ENCODE results near the gene CCSER1.

CCSER1 gene

DNA sequence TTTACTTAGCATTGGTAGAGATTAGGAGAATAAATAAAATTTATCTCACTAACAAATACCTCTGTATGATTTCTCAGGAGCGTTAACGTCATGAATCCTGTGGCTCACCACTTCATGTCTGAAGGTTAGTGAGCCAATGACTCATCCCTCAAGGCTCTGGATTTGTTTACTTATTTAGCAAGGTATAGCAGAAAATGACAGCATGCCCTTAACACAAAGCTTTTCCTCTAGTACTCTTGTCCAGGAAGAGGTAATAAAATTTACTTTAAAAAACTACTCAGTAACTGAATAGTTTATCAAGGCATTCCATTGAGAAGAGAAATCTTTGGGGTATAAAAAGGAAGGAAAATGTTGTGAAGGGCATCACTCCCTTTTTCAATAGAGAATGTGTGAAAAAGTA lies 823.8 kb downstream of the CCSER1 start:
- H3K4me3 ChIP-seq (ENCODE audit: low read length): no peak overlapping the region
- no peak for DNase-seq (ENCODE audit: low read depth, low spot score)

DNA sequence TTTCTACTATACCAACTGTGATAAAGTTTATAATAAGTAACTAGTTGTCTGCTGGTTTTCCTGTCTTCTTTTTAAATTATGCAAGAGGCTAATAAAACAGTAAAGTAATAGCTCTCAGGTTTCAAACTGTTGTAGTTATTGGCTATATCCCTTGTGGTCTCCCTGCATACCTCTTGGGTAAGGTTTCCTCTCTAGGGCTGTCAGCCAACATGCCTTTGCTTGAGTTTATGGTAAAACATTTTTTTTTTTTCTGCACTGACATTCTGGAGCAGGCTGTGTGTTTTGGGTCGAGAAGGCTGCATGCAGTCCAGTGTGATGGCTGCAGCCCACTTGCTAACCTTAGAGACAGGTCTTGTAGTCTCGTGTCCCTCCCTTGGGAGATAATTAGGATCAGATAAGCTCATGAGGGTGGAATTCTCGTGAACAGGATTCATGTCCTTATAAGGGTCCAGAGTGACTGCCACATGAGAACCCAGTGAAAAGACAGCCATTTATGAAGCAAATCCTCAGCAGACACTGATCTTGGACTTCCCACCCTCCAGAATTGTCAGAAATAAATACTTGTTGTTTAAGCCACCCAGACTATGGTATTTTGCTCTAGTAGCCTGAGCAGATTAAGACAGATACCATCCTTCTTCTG lies 831.2 kb downstream of the CCSER1 start:
- H3K4me3 ChIP-seq (ENCODE audit: low read length): no peak overlapping the region
- DNase-seq (ENCODE audit: low read depth, low spot score): no peak

DNA sequence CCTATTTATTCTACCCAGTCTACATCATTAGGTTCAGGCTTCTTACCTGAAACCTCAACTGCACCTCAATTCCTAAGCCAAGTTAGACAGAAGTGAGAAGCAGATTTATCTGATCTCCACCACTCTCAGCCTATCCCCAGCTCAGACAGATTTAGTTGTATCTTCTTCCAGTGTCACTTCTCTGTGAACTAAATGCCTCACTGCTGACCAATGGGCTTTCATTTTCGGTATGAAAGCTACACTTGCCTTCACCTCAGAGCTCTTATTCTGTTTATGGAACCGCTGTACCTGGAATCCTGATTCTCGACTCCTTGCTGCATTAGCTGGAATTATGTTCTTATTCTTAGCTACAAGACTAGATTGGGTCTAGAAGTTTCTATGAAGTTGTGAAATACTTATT lies 833.2 kb downstream of the CCSER1 start:
- H3K4me3 ChIP-seq (ENCODE audit: low read length): no peak overlapping the region
- no peak for DNase-seq (ENCODE audit: low read depth, low spot score)

DNA sequence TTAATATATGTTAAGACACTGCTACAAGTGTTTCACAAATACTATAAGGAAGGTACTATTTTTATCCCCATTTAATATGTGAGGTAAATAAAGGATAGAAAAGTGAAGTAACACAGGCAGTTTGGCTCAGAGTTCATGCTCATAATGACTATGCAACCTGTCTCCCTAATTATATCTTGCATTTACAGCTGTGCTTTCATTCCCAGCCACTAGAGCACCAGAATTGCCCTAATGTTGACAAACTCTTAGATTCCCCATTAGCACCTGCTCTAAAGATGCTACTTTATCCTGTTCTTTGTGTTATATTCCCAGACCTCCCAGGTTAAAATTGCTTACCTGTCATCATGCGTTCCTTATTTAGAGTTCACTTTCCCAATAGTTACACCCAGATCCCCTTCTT lies 833.6 kb downstream of the CCSER1 start:
- no peak overlapping the region for H3K4me3 ChIP-seq (ENCODE audit: low read length)
- no peak for DNase-seq (ENCODE audit: low read depth, low spot score)

DNA sequence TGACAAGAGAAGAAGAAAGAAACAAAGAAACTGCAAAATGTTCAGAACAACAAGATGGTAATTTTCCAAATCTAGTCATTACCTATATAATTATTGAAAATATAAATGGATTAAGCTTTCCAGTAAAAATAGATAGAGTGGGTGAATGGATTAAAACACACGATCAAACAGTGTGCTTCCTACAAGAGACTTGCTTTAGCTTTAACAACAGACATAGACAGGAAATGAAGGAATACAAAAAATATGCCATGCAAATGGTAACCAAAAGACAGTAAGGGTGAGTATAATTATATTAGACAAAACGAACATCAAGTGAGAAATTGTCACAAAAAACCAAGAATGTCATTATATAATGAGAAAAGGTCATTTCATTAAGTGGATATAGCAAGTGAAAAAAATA lies 842.8 kb downstream of the CCSER1 start:
- H3K4me3 ChIP-seq (ENCODE audit: low read length): no peak overlapping the region
- DNase-seq (ENCODE audit: low read depth, low spot score): no peak

DNA sequence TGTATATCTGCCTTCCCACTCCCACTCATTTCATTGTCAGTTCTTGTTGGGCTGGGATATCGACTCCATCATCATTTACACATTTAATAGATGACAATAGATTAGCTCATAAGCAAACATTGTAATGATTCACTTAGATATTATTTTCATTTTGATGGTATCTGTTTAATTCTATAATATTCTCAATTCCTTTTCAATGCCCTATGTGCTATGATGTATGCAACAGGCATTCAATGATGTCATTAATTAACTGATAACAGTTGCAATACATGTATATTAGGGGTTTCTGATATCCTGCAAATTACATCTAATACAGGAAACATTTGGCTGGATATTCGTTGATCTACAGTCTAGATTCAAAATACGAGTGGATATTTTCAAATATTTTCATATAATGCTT lies 850.5 kb downstream of the CCSER1 start:
- no peak for DNase-seq (ENCODE audit: low read depth, low spot score)
- H3K4me3 ChIP-seq (ENCODE audit: low read length): no peak overlapping the region

DNA sequence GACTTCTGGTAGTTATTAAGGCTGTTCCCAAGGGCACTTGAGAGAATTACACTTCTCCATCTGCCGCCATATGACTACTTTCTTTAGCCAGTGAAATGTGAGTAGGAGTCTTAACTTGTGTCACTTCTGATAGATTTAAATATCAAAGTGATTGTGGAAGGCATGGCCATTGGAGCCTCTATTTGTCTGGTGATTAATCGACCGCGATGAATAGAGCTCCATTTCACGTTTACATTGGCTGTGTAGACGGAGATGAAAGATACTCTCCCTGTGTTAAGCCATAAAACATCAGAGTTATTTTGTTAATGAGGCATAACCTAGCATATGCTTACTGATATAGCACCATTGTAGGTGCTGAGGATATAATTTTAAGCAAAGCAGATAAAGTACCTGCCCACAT lies 852.4 kb downstream of the CCSER1 start:
- no peak for DNase-seq (ENCODE audit: low read depth, low spot score)
- H3K4me3 ChIP-seq (ENCODE audit: low read length): no peak overlapping the region

DNA sequence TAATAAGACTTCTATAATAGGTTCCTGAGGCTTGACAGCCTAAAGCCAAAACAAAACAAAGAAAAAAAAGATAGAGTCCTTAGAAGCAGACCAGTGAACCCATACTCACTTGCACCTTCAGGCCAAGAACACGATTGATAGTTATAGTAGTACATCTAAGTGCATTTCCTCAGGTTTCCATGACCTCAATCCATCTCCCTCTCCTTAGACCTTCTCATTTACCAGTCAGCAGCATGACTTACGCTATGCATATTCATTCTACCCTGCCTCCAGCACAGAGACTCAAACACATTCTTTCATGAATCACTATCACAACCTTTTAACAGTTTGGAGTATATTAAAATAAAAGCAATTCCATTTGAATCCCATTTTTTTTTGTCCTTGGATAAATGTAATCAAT lies 855.6 kb downstream of the CCSER1 start:
- DNase-seq (ENCODE audit: low read depth, low spot score): no peak
- H3K4me3 ChIP-seq (ENCODE audit: low read length): no peak overlapping the region

DNA sequence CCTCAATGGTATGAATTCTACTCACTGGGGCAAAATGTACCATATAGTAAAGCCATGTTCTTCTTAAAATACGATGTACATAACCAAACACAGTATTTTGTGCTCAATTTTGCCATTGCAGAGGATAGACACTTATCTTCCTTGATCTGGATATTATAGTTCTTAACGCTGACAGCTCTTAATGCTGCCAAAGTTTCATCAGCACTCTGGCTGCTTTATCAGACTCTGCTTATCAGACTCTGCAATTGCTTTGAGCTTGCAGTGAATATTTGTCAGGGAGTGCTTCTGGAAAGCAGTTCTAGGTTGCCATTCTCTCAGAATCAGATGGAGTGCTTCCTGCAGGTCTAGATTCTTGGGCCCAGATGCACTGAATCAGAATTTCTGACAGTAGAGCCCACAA lies 863.1 kb downstream of the CCSER1 start:
- DNase-seq (ENCODE audit: low read depth, low spot score): no peak
- H3K4me3 ChIP-seq (ENCODE audit: low read length): no peak overlapping the region

DNA sequence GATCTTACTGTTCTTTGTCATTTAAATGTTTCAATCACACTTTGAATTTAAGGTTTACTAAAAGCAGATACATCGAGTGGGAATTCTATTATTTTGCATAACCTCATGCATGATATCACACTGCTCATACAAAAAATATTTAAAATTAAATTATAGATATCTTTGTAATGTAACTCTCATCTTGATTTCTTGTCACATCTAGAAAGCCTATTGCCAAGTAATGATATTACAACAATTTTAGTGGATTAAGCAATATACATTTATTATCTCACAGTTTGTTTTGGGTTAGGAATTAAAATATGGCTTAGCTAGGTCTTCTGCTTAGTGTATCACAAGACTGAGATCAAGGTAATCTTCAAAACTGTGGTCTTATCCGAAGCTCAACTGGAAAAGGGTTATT lies 865.0 kb downstream of the CCSER1 start:
- no peak for DNase-seq (ENCODE audit: low read depth, low spot score)
- no peak overlapping the region for H3K4me3 ChIP-seq (ENCODE audit: low read length)

DNA sequence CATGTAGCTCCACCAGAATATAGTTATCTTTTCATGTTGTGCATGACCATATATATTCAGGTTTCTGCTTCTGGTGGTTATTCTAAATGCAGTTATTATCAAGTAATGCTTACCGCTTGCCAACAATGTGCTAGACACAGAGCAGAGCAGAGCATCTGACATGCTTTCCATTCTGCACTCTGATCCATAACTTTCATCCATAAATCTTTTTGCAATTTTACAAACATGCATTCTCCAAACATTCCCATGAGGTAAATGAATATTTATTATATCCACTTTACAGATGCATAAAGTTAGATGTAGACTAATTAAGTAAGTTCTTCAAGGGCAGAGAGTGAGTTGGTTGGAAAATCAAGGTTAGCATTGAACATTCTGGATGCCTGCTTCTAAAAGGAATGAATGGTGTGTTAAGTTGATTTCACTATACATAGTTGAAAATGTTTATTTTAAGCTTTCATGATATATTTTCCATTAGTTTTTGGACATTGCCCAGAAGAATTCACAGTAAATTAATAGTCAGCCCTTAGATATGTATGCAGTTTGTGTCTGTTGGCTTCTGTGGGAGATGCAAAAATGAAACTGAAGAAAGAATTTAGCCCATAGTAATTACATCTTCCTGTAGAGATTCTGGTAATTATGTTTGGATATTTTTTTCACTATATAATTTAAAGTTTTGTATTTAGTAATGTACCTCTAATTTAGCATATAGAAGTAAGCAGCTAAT lies 867.8 kb downstream of the CCSER1 start:
- no peak for DNase-seq (ENCODE audit: low read depth, low spot score)
- H3K4me3 ChIP-seq (ENCODE audit: low read length): no peak overlapping the region

DNA sequence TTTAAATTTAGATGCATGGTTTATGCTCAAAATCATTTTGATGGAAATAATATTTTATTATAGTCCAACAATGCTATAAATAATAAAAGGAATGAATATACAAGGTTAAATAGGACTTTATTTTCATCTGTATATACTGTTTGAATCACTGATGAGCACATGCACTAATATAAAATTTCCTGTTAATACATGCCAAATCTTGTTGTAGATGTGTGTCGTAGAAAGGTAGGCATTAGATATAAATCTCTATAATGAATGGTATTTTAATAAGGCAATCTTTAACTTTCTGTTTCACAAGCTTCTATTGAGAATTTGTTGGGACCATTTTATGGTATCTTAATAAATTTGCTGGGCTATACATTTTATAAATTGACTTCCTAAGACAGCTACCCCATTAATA lies 868.8 kb downstream of the CCSER1 start:
- no peak overlapping the region for H3K4me3 ChIP-seq (ENCODE audit: low read length)
- DNase-seq (ENCODE audit: low read depth, low spot score): no peak

DNA sequence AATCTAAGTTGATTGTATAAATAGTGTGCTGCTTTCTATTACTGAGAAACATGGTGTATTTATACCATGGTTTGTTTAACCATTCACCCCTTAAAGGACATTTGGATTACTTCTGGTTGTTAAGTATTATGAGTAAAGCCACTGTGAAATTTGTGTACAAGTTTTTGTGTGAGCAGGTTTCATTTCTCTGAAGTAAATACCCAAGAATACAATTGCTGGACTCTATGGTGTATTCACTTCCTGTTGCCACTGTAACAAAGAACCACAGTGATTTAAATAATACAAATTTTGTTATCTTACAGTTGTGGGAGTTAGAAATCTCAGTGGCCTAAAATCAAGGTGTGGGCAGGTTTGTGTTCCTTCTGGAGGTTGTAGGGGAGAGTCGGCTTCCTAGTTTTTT lies 869.6 kb downstream of the CCSER1 start:
- H3K4me3 ChIP-seq (ENCODE audit: low read length): no peak overlapping the region
- no peak for DNase-seq (ENCODE audit: low read depth, low spot score)

DNA sequence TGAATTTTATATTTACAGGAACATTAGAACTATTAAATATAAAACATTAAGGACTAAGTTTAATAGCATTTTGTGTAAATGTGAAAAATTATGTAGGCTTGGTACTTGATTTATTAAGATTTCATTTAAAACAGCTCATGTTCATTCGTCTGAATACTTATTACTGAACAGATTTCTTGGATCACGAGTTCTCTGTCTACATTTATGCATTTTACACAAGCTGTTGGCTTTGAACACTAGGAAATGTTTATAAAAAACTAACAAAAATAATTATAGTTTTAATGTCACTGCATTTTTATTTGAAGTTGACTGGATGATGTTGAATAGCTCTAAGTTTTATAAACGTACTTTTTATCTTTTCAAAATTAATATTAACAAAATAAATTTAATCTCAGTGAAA lies 888.7 kb downstream of the CCSER1 start:
- DNase-seq (ENCODE audit: low read depth, low spot score): no peak
- no peak overlapping the region for H3K4me3 ChIP-seq (ENCODE audit: low read length)

DNA sequence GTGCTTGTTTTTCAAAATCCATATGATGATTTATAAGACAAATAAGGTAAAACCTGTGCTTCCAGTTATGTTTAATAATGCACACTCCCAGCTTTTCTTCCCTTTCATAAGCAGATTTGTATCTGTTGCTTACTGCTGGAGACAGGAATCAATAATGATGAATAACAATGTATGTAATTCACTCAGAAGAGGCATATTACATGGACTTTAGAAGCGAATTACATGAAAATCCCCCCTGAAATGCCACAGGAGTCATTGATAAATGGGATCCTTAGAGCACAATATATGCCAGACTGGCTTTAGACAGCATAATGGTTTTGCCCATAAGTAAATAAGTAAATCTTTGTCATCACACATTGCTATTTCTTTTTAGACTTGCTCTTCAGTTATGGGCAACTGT lies 892.3 kb downstream of the CCSER1 start:
- no peak overlapping the region for H3K4me3 ChIP-seq (ENCODE audit: low read length)
- DNase-seq (ENCODE audit: low read depth, low spot score): no peak

DNA sequence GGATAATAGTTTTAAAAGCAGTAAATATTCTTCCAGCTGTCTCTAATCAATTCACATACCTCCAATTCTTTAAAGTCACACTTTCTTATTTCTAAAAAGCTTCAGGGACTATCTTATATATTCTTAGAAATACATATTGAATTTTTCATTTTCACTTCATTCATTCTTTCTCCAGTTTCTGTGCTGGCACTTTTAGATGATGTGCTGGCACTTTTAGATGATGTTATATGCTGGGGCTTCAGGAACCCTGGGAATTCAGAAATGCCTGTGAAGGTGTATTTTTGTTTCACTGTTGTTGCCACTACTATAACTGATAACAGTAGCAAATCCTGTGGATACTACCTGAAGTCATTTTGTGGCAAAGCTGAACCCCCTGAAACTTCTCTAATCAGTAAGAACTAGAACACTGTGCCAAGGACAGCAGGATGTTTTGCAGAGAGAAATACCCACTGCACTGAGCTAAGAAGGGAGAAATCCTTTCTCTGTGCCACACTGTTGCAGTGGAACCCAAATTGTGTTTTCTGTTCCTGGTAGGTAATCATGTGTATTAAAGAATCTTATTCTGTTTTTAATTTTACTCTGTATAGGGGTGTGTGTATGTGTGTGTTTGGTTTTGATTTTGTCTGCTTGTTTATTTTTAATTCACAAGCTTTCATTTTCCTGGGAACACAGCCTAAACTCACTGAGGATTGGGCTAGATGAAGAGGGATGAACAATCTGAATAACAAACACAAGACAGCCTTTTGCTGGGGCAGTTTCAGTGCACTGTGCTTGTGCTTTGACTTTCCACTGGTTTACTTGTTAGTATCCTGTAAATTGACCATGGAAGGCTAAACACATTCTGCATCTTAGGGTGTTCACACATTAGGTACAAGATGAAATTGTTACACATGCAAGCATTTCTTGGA lies 898.3 kb downstream of the CCSER1 start:
- DNase-seq (ENCODE audit: low read depth, low spot score): no peak
- no peak overlapping the region for H3K4me3 ChIP-seq (ENCODE audit: low read length)

DNA sequence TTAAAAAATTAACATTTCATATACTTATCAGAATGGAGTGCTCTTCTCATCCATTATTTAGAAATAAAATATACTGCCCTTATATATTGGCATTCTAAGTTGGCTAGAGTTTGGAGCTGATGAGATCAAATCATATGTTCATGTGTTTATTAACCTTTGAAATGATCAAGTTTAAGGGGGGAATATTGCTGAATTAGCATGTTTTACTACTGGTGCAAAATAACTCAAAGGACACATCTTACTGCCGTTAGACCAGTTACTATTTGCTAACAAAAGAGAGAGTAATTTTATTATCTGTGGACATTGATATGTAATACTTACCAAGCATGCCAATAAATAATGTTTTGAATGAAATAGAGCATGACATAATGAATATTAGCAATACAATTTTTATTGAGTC lies 901.0 kb downstream of the CCSER1 start:
- H3K4me3 ChIP-seq (ENCODE audit: low read length): no peak overlapping the region
- no peak for DNase-seq (ENCODE audit: low read depth, low spot score)

DNA sequence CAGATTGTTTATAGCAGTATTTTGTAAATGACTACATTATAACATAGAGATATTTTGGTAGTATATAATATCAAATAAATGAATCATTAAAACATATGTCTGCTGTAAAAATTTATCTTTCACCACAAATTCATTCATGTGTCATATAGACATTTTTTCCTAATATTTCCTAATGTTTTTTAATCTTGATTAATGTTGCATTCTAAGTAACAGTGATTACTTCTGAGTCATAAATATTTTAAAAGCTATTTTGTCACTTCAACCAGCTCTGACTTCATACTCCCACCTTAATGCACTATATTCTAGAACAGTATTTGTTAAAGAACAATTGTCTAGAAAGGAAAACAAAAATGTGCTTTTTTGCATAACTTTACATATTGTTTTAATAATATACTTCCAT lies 904.6 kb downstream of the CCSER1 start:
- no peak for DNase-seq (ENCODE audit: low read depth, low spot score)
- H3K4me3 ChIP-seq (ENCODE audit: low read length): no peak overlapping the region

DNA sequence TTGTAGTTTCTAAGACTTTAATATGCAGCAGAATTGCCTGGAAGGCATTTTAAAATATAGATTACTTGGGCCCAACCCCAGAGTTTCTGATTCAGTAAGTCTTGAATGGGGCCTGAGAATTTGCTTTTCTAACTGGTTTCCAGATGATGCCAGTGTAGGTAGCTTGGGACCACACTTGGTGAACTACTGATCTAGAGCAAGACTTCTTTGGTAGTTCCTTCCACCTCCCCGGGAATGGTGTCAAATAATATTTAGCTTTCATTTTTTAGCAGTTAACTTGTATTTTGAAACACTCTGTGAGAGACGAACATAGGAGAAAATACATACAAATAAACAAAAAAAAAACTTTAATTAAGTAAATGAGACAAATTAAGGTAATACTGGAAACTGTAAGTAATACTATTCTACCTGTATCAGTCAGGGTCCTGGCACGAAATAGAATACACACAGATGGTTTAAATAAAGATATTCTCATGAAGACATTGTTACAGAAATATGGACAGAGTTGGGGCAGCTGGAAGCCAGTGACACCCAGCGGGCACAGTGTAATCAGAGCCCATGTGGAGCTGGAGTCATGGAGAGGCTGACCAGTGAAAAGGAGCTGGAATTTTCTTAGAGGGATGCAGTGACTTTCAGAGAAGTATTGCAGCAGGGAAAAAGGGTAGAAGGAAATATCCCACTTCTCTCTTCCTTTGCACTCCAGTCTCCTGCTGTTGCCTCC lies 905.7 kb downstream of the CCSER1 start:
- DNase-seq (ENCODE audit: low read depth, low spot score): no peak
- H3K4me3 ChIP-seq (ENCODE audit: low read length): no peak overlapping the region

DNA sequence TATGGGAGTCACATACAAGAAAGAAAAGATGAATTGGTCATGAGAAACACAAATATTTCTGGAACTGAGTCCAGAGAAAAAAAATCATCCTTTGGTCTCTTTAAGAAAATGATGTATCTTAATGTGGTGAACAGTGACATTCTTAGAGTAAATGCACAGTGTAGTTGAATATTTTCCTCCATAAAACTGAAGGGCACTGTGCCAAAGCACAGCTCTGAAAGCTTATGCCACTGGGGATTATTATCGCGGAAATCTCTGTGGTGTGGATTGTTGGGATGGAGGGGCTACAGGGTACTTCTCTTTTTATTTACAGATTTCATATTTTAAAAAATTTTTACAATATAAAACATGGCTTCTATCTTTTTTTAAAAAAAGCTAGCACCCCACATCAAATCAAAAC lies 908.1 kb downstream of the CCSER1 start:
- DNase-seq (ENCODE audit: low read depth, low spot score): no peak
- no peak overlapping the region for H3K4me3 ChIP-seq (ENCODE audit: low read length)
